Smooth muscle cell of the brain vasculature (primary cell): ENCODE measurements around the gene RTN4IP1.

Experiments
- DNase-seq: peaks from one replicate; pipeline ENCODE4 v3.0.0-alpha.2; 2012; ENCODE audit warnings: low read depth, low spot score

The RTN4IP1 gene

GRCh38 chr6:106546691-106547414 is 82.4 kb downstream of the RTN4IP1 start:
- no peak for DNase-seq

DNA sequence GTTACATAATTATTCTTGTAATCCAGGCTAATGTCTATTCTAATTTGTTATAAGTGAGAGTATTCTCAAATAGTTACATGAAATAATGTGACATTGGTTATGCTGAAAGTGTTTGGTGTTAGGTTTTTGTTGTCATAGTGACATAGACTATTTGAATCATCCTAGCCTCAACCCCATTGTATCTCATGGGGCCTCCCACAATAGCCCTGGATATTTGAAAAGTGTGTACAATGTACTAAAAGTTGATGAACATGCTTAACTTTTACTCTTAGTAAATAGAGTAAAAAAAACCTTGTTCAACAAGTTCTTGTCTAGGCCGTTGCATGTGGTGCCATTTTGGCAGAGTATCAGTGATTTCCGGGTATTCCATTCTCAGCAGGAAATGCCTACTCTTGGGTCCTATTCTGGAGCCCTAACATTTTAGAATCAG is 83.0 kb downstream of the RTN4IP1 start:
- no peak for DNase-seq

DNA sequence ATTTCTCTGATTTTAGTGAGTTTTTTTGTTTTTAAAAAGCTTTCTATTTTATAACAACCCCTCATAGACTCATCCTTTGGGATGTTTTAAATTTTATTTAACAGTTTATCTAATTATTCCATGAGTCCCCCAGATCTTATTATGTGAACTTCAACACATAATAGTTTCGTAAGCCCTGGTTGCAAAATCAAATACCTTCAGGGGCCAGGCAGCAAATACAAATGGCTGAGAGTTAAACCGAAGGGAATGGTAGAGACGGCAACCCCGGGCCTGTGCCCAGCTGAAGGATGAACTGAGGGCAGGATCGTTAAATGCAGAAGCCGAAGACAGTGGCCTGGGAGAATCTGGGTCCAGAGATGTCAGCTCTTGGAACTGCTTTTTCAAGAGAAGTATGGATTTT is 88.4 kb downstream of the RTN4IP1 start:
- DNase-seq: no peak

DNA sequence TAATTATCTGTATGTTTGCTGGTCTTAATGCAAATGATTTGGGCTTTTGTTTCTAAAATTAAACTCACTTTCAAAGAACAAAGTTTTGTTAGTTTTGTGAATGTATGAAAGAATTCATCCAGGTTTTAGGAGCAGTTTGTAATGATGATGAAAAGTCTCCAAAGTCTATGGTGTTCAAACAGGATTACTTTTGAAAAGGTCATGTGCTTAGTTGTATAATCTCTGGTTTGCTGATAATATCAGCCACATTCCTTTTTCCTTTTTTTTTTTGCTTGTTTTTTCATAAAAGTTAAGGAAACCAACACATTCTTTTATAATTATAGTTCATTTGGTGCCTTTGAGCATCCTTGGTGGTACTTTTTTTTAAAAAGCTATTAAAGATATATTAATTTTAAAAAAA is 88.9 kb downstream of the RTN4IP1 start:
- DNase-seq: no peak

DNA sequence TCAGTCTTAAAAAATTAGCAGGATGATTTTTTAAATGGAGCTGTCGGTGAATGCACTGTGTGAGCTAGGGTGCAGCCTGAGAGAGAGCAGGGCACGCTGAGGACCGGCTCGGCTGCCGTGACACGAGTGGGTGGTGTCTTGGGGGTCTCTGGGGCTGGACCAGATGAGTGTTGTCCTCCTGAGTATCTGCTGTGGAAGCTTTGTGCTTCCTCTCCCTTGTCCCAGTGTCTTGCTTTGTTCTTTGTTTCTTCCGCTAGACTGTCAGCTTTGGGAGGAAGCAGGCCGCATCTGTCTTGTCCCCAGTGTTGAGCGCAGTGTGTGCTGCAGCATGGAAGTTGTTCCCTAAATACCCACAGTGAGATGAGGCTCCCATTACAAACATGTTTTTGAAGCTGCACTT is 89.4 kb downstream of the RTN4IP1 start:
- no peak for DNase-seq

DNA sequence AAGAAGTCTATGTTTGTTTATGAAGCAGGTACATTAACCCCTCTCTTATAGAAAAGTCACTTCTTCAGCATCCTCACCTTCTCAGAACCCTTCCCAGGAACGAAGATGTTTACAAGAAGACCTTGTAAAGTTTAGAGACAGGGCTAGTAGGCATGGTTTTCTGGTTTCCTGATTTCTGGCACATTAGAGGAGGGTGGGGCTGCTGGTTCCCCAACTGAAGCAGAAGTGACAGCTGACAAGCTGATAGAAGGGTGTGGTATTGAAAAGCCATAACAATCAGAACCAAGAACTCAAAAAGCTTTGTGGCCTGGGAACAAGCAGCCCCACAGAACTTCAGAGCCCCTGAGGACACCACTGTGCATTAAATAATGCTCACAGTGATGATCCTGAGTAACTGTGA is 91.2 kb downstream of the RTN4IP1 start:
- no peak for DNase-seq

DNA sequence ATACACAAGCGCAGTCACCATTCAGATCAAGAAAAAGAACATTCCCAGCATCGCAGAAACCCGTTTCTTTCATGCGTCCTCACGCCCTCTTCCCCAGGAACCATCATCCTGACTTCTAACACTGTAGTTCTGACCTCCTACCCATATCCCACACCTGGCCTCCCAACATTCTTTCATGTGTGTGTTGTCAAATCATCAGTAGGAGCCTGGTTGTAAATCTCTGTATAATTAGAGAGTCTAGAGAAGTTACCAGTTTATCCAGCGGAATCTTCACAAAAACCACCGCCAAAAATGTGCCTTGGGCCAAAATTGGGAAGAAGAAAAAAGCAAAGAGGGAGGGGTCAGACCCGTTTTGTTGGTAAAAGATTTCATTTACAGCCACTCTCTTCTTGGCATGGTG is 91.6 kb downstream of the RTN4IP1 start:
- DNase-seq: no peak

GRCh38 chr6:106536851-106537250 is 92.4 kb downstream of the RTN4IP1 start:
- no peak for DNase-seq

GRCh38 chr6:106536357-106536756 is 92.9 kb downstream of the RTN4IP1 start:
- no peak for DNase-seq

DNA sequence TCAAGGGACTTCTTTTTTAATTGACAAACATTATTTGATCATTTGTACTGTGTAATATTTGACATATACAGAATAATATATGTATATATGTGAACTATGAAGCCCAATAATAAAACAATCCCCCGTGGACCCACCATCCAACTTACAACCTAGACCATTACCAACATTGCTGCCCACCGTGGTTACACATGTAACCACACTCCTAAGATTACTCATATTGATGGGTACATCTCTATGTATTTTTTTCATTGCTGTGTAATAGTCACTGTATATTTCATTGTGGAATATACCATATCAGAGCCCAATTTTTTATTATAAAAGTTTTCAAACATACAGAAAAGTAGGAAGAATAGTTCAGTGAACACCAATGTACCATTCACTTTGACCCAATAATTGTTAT is 94.3 kb downstream of the RTN4IP1 start:
- no peak for DNase-seq

- no peak for DNase-seq
Measured at GRCh38 chr6:106534564-106534982, 94.7 kb downstream of the RTN4IP1 start.

DNA sequence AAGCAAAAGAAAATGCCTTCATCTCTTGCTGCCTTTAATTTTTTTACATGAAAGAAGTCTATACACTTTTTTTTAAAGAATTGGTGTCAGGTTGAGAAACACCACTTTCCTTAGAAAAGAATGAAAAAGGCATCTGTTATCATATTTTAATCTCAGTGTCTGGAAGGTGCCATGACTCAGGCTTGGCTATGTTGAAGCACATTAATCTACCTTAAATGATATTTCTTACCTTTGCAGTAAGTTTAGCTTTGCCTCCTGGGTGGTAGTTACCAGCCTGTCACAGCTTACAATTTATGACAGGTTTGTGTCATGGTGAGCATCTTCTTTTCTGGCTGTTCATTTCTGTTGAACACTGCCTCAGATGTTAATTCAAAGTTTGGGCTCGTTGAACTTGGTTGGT is 95.3 kb downstream of the RTN4IP1 start:
- no peak for DNase-seq

- no peak for DNase-seq
Measured at GRCh38 chr6:106533054-106533453, 96.2 kb downstream of the RTN4IP1 start.

DNA sequence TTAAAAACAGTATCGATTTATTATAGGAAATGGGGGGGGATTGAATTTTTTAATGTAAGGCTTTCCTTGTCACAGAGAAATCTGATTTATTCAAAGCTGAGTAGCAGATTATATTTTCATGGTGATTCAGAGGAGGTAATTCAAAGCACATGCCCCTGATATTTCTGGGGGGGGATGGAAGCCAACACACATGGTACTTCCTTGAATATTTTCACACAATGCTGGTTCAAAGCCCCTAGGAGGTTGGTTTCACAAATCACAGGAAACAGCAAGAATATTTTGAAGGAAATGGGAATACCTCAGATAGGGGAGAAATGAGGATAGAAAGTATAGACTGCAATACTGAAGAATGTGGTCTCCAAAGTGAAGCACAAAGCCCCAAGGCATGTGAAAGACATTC is 98.8 kb downstream of the RTN4IP1 start:
- no peak for DNase-seq

DNA sequence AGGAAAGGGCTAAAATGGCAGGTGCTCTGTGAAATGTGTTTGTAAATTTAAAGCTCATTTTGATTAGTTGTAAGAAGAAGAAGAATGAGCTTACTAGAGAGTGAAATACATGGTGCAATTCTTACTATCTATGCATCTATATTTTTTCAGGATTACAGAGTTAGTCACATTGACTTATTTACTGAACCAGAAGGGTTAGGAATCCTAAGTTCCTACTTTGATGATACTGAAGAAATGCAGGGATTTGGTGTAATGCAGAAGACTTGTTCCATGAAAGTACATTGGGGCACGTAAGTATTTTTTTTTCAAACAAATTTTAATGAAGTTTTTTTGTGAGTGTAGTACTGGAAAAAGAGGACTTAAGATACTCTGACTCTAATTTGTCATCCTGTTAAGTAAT is 99.3 kb downstream of the RTN4IP1 start:
- no peak for DNase-seq

GRCh38 chr6:106529438-106529837 is 99.9 kb downstream of the RTN4IP1 start:
- DNase-seq: no peak

- no peak for DNase-seq
Measured at GRCh38 chr6:106528521-106528920, 100.8 kb downstream of the RTN4IP1 start.

DNA sequence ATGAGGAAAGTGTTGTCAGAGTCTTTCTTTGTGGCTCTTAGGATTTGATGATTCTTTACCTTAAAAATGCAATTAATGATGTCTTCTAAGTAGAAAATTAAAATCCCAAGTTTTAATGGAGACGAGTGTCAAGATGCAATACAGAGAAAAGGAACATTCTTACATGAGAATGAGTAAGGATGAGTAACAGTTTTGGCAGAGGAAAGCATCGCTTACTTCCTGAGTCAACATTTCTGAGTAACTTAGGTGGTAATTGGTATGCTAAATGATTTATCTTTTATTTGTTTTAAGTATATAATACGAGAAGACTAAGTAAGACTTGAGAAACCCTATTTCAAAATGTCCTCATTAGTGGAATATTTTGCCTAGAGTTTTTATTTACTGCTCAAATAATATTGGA is 101.3 kb downstream of the RTN4IP1 start:
- DNase-seq: no peak

GRCh38 chr6:106527117-106527516 is 102.2 kb downstream of the RTN4IP1 start:
- DNase-seq: no peak

GRCh38 chr6:106525882-106526275 is 103.4 kb downstream of the RTN4IP1 start:
- no peak for DNase-seq

GRCh38 chr6:106525107-106525881 is 104.0 kb downstream of the RTN4IP1 start:
- DNase-seq: no peak

GRCh38 chr6:106522562-106523250 is 106.6 kb downstream of the RTN4IP1 start:
- no peak for DNase-seq
